ENCODE measurements around the gene EME1.

- TF ChIP-seq BCL11A (IDR thresholded peaks at IDR 0.05; ENCODE audit: low read depth, low read length), result no peak
- TF ChIP-seq POLR2A (IDR thresholded peaks at IDR 0.05; ENCODE audit: low read depth, low read length), result no peak; the same call in 1 of the 2 replicates
- no peak for TF ChIP-seq SP1 (IDR thresholded peaks at IDR 0.05; ENCODE audit: low read depth, low read length)
- TF ChIP-seq CTCF (IDR thresholded peaks at IDR 0.05 in 2 of 3, conservative IDR thresholded peaks at IDR 0.05 in 1 of 3; ENCODE audit: control insufficient read depth in 2 of 3, extremely low read depth in 1 of 3, insufficient read depth in 1 of 3, low read depth in 3 of 3, low read length in 3 of 3), result no peak
- TF ChIP-seq SPI1 (IDR thresholded peaks at IDR 0.05; ENCODE audit: borderline replicate concordance, insufficient read depth, low read depth, low read length), result no peak
Measured at GRCh38 chr17:50367401-50367800, 5.6 kb upstream of the EME1 start.

All from GM12878 (cell line).